Measurements from ENCODE around the gene PGBD2. TPM values are rescaled to one million over a fixed set of nuclear protein-coding genes. Genes with fewer than 3 reads are reported as not detected.

The PGBD2 gene
- polyA plus RNA-seq, 3 donors, result 2.9 to 7.1 (median 3.9) TPM

DNA sequence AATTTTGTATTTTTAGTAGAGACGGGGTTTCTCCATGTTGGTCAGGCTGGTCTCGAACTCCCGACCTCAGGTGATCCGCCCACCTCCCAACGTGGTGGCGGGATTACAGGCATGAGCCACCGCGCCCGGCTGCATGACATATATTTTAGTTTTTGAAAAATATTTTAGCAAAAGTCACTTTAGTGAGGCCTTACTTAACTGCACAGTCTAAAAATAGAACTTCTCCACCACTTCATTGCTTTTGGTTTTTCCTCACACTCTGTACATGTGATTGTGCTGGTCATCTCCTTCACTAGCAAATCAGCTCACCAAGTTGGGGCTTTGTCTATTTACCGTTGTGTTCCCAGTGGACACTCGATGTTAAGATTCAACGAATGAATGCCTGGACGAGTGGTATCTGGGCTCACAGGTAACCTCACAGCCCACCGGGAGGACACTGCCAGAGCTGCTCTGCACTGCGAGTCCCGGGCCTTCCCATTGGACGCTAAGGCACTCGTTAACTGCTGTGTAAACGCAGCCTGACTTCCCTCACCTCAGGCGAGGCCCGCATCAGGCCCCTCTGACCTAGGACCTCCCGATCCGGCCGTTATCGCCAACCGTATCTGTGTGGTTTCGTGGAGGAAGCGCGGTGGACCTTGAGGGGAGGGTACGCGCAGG is 33.2 kb upstream of the PGBD2 start:
- DNase-seq, result peak; percentile 30 to 59 (median 49)
- no peaks in the 10 kb centered on the region for H3K36me3 Mint-ChIP-seq
- H3K9me3 ChIP-seq (replicated peaks in 1 of 2; ENCODE audit: control insufficient read depth in 1 of 2, insufficient read depth in 1 of 2, low read length in 2 of 2), result no peaks in the 10 kb centered on the region
- intact Hi-C loops (cut with micrococcal nuclease), result no loop called here
- WGBS (ENCODE audit: insufficient coverage), result 0% methylated on average over 12 of the region's 31 CpGs
- peaks cover 0 to 3% (median 0%) of the 10 kb centered on the region in 3 donors for H3K27me3 Mint-ChIP-seq (ENCODE audit: low read depth in 3 of 3)
- no peaks in the 10 kb centered on the region for H3K36me3 ChIP-seq (replicated peaks in 1 of 2; ENCODE audit: control insufficient read depth in 1 of 2, insufficient read depth in 2 of 2, low read length in 2 of 2)
- H3K27ac Mint-ChIP-seq, result peak overlapping the region; percentile 92 to 98 (median 97)
- no peaks in the 10 kb centered on the region for H3K79me2 ChIP-seq (ENCODE audit: insufficient read depth, low read length)
- H3K27me3 ChIP-seq (ENCODE audit: control insufficient read depth in 2 of 2, insufficient read depth in 2 of 2, low read length in 2 of 2), result no peaks in the 10 kb centered on the region
- H3K27ac ChIP-seq (ENCODE audit: low read depth in 1 of 2, low read length in 2 of 2), result peak overlapping the region; percentile 92
- no peaks in the 10 kb centered on the region for H4K20me1 ChIP-seq (ENCODE audit: insufficient read depth, low read length)
- peak overlapping the region; percentile 91 for H3K4me2 ChIP-seq (replicated peaks; ENCODE audit: extremely low read depth, low read length, poor library complexity, severe bottlenecking)
- H3K4me3 ChIP-seq (replicated peaks in 1 of 3; ENCODE audit: low read depth in 2 of 3, low read length in 3 of 3), result peak overlapping the region; percentile 65 to 94 (median 71)
- H3K4me1 Mint-ChIP-seq, result peaks cover 18% of the 10 kb centered on the region
- peaks cover 16 to 19% of the 10 kb centered on the region in 2 donors for H3K4me1 ChIP-seq (ENCODE audit: control insufficient read depth in 1 of 2, insufficient read depth in 2 of 2, low read length in 2 of 2)
- H3K9ac ChIP-seq (ENCODE audit: insufficient read depth, low read length, poor library complexity, severe bottlenecking), result peak overlapping the region; percentile 79
- TF ChIP-seq, protein P1, sequence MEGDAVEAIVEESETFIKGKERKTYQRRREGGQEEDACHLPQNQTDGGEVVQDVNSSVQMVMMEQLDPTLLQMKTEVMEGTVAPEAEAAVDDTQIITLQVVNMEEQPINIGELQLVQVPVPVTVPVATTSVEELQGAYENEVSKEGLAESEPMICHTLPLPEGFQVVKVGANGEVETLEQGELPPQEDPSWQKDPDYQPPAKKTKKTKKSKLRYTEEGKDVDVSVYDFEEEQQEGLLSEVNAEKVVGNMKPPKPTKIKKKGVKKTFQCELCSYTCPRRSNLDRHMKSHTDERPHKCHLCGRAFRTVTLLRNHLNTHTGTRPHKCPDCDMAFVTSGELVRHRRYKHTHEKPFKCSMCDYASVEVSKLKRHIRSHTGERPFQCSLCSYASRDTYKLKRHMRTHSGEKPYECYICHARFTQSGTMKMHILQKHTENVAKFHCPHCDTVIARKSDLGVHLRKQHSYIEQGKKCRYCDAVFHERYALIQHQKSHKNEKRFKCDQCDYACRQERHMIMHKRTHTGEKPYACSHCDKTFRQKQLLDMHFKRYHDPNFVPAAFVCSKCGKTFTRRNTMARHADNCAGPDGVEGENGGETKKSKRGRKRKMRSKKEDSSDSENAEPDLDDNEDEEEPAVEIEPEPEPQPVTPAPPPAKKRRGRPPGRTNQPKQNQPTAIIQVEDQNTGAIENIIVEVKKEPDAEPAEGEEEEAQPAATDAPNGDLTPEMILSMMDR (IDR thresholded peaks at IDR 0.05), result no peak
- H2AFZ ChIP-seq (ENCODE audit: insufficient read depth, low read depth, low read length, poor library complexity, severe bottlenecking), result peak overlapping the region; percentile 93
- H3K9me3 Mint-ChIP-seq, result no peaks in the 10 kb centered on the region
- H3K4me3 Mint-ChIP-seq, result peak overlapping the region; percentile 91 to 95

DNA sequence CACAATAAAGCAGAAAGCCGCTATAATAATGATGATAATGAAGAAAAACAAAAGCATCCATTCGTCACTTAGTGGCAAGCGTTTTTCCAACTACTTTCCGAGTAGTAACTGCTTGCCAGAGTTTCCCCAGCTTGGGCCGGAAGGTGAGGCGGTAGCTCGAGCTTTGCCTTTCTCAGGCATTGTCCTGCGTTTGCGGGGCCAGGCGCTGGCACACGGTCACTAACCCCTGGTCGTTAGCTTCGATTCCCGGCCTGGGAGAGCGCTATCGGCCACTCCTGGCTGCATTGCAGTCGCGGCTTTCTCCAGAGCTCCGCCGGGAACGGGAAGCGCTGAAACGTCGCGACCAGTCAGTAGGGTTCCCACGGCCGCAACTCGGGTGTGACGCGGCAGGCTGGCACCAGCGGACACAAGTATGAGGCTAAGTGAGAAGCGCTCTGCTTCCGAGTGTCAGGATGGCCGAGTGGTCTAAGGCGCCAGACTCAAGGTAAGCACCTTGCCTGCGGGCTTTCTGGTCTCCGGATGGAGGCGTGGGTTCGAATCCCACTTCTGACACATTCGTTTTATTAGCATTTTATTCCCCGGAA is 32.5 kb upstream of the PGBD2 start:
- peak; percentile 93 to 95 (median 94) for DNase-seq
- Histone ChIP-seq H3K4me1 (ENCODE audit: control insufficient read depth in 1 of 2, insufficient read depth in 2 of 2, low read length in 2 of 2) (peaks cover 16 to 19% of the 10 kb centered on the region in 2 donors), H4K20me1 (ENCODE audit: insufficient read depth, low read length) (no peaks in the 10 kb centered on the region), H2AFZ (ENCODE audit: insufficient read depth, low read depth, low read length, poor library complexity, severe bottlenecking) (peak overlapping the region; percentile 93), H3K27me3 (ENCODE audit: control insufficient read depth in 2 of 2, insufficient read depth in 2 of 2, low read length in 2 of 2) (no peaks in the 10 kb centered on the region), H3K36me3 (replicated peaks in 1 of 2; ENCODE audit: control insufficient read depth in 1 of 2, insufficient read depth in 2 of 2, low read length in 2 of 2) (no peaks in the 10 kb centered on the region), H3K4me2 (replicated peaks; ENCODE audit: extremely low read depth, low read length, poor library complexity, severe bottlenecking) (peak overlapping the region; percentile 91), H3K79me2 (ENCODE audit: insufficient read depth, low read length) (no peaks in the 10 kb centered on the region), H3K27ac (ENCODE audit: low read depth in 1 of 2, low read length in 2 of 2) (peak overlapping the region; percentile 92), H3K4me3 (replicated peaks in 1 of 3; ENCODE audit: low read depth in 2 of 3, low read length in 3 of 3) (peak overlapping the region; percentile 65 to 94 (median 71)), H3K9ac (ENCODE audit: insufficient read depth, low read length, poor library complexity, severe bottlenecking) (peak overlapping the region; percentile 79), H3K9me3 (replicated peaks in 1 of 2; ENCODE audit: control insufficient read depth in 1 of 2, insufficient read depth in 1 of 2, low read length in 2 of 2) (no peaks in the 10 kb centered on the region)
- Mint-ChIP-seq H3K9me3 (no peaks in the 10 kb centered on the region), H3K36me3 (no peaks in the 10 kb centered on the region), H3K27me3 (ENCODE audit: low read depth in 3 of 3) (peaks cover 0 to 3% (median 0%) of the 10 kb centered on the region in 3 donors), H3K4me3 (peak overlapping the region; percentile 91 to 95), H3K27ac (peak overlapping the region; percentile 92 to 98 (median 97)), H3K4me1 (peaks cover 18% of the 10 kb centered on the region)
- WGBS (ENCODE audit: insufficient coverage), result 0% methylated on average over 33 of the region's 41 CpGs
- intact Hi-C loops (cut with micrococcal nuclease), result no loop called here
- TF ChIP-seq, protein P1 (IDR thresholded peaks at IDR 0.05), result no peak
